ENCODE results near the gene PAQR9. TPM values are rescaled to one million over a fixed set of nuclear protein-coding genes. Genes with fewer than 3 reads are reported as not detected.
A peak's percentile ranks its signal among the peaks of the same experiment; 100 is the strongest.

PAQR9 gene, protein sequence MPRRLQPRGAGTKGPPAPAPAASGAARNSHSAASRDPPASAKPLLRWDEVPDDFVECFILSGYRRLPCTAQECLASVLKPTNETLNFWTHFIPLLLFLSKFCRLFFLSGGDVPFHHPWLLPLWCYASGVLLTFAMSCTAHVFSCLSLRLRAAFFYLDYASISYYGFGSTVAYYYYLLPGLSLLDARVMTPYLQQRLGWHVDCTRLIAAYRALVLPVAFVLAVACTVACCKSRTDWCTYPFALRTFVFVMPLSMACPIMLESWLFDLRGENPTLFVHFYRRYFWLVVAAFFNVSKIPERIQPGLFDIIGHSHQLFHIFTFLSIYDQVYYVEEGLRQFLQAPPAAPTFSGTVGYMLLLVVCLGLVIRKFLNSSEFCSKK
- not detected for total RNA-seq

DNA sequence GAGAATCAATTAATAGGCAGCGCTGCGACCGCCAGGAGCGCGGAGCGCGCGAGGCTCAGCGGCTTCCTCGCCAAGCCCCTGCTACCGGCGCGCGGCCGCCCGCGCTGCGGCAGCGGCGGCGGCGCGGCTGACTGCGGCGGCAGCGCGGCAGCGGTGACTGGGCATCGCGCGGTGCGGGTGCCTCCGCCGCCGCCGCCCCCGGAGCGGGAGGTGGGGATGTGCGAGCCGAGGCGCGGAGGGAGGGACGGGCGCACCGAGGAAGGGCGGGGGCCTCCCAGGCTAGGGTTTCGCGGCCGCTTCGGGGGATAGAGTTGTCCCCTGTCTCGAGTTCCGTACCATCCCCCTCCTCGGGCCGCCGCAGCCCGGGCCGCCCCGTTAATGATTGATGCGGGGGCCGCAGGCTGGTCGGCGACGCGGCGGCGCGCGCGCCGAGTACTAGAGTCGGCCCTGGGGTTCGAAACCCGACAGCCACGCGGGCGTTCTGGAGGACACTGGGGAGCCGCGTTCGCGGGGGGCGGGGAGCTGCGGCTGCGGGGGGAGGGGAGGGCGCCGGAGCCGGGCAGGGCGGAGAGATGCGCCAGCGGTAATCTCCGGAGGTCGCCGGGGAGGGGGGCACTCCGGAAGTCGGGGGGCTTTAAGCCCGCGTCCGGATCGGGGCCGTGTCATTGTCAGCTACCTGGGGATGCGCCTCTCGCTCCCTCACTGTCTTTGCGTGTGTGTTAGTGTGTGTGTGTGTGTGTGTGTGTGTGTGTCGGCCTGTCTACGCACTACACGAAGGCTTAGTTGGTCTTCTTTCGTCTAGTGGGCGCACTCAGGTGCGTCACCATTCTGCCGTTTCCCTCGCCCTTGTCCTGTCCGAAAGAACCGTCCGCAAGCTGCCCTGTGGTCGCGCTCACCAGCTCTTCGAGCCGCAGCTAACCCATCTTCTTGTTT is at the start of gene PAQR9:
Gene PAQR9, minus strand, starts transcription at position 159 of the 933 bp plus-strand sequence. CDS start 338 bp downstream, outside the sequence.
- peaks cover 72% of the 10 kb centered on the region for H3K27me3 Mint-ChIP-seq
- H3K9me3 Mint-ChIP-seq: no peaks in the 10 kb centered on the region
- H3K4me1 Mint-ChIP-seq: peaks cover 11% of the 10 kb centered on the region
- ChIA-PET CTCF (interaction anchor here (0.6 to 0.7 kb wide), 3 partner anchors 94 to 1959 kb away, joined by 3 to 5 read pairs (median 3); no protein-coding TSS in a partner anchor), POLR2A (no interaction called here)
- no peaks in the 10 kb centered on the region for H3K36me3 Mint-ChIP-seq (ENCODE audit: low read depth)
- H3K4me3 Mint-ChIP-seq: peak within 1 kb of the TSS; percentile 71
- DNase-seq: no peak
- H3K27ac Mint-ChIP-seq: peak within 1 kb of the TSS; percentile 48

- ChIA-PET CTCF (interaction anchor here (0.6 to 1.8 kb wide), 3 partner anchors 8 to 11 kb away, joined by 4 to 6 read pairs (median 5); partner anchors contain the start of gene U2SURP), POLR2A (interaction anchor here (0.7 kb wide), 1 partner anchor 10 kb away, joined by 3 read pairs; the partner anchor contains the start of gene U2SURP)
- Mint-ChIP-seq H3K27me3 (no peaks in the 10 kb centered on the region), H3K27ac (no peak overlapping the region), H3K36me3 (ENCODE audit: low read depth) (peaks cover 27% of the 10 kb centered on the region), H3K9me3 (no peaks in the 10 kb centered on the region), H3K4me1 (peaks cover 49% of the 10 kb centered on the region), H3K4me3 (no peak overlapping the region)
- no peak for DNase-seq
Observed at GRCh38 chr3:143011705-143012104, 48.2 kb upstream of the PAQR9 start.

- POLR2A ChIA-PET: interaction anchor here (0.5 kb wide), 1 partner anchor 8 kb away, joined by 3 read pairs; the partner anchor contains the start of gene U2SURP
Observed at GRCh38 chr3:143010024-143010423, 46.5 kb upstream of the PAQR9 start.

GRCh38 chr3:143004823-143005222 is 41.3 kb upstream of the PAQR9 start:
- peaks cover 7% of the 10 kb centered on the region for H3K36me3 Mint-ChIP-seq (ENCODE audit: low read depth)
- POLR2A ChIA-PET: interaction anchor here (0.7 kb wide), 1 partner anchor 565 kb away, joined by 3 read pairs; no protein-coding TSS in a partner anchor
- no peaks in the 10 kb centered on the region for H3K9me3 Mint-ChIP-seq
- CTCF ChIA-PET: no interaction called here
- H3K27ac Mint-ChIP-seq: peak overlapping the region; percentile 28
- H3K27me3 Mint-ChIP-seq: no peaks in the 10 kb centered on the region
- H3K4me1 Mint-ChIP-seq: peaks cover 61% of the 10 kb centered on the region
- H3K4me3 Mint-ChIP-seq: peak overlapping the region; percentile 14
- no peak for DNase-seq

More at GRCh38 chr3:143010024-143010423, 46.5 kb upstream of the PAQR9 start:
- Mint-ChIP-seq H3K9me3 (no peaks in the 10 kb centered on the region), H3K4me3 (no peak overlapping the region), H3K27ac (no peak overlapping the region), H3K36me3 (ENCODE audit: low read depth) (peaks cover 24% of the 10 kb centered on the region), H3K4me1 (peaks cover 64% of the 10 kb centered on the region), H3K27me3 (no peaks in the 10 kb centered on the region)
- CTCF ChIA-PET: interaction anchor here (1.1 to 1.8 kb wide), 2 partner anchors 9 to 181 kb away, joined by 3 to 6 read pairs; partner anchors contain the start of gene U2SURP
- no peak for DNase-seq

DNA sequence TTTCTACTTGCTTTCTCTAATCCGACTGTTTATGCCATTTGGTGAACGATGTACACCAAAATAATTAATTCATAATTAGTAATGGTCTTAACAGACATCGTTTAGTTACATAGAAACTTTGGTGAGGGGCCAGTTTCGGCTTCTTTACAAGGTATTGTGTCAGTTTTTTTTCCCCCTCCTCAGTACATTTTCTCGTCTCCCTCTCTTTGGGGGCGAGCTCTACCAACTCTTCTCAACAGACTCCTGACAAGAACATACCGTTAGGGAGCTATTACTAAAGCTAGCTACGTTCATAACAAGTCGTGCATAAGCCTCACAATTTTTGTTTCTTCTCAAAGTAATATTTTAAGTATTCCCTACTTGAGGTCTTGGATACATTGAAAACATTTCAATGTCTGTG is 39.3 kb upstream of the PAQR9 start:
- no peak for DNase-seq
- H3K9me3 Mint-ChIP-seq: no peaks in the 10 kb centered on the region
- ChIA-PET POLR2A (no interaction called here), CTCF (interaction anchor here (0.6 to 2.4 kb wide), 9 partner anchors 8 to 858 kb away, joined by 3 to 9 read pairs (median 3); no protein-coding TSS in a partner anchor)
- H3K36me3 Mint-ChIP-seq (ENCODE audit: low read depth): peaks cover 6% of the 10 kb centered on the region
- peak overlapping the region; percentile 89 for H3K4me3 Mint-ChIP-seq
- H3K27ac Mint-ChIP-seq: peak overlapping the region; percentile 99
- H3K27me3 Mint-ChIP-seq: peaks cover 4% of the 10 kb centered on the region
- peaks cover 48% of the 10 kb centered on the region for H3K4me1 Mint-ChIP-seq

DNA sequence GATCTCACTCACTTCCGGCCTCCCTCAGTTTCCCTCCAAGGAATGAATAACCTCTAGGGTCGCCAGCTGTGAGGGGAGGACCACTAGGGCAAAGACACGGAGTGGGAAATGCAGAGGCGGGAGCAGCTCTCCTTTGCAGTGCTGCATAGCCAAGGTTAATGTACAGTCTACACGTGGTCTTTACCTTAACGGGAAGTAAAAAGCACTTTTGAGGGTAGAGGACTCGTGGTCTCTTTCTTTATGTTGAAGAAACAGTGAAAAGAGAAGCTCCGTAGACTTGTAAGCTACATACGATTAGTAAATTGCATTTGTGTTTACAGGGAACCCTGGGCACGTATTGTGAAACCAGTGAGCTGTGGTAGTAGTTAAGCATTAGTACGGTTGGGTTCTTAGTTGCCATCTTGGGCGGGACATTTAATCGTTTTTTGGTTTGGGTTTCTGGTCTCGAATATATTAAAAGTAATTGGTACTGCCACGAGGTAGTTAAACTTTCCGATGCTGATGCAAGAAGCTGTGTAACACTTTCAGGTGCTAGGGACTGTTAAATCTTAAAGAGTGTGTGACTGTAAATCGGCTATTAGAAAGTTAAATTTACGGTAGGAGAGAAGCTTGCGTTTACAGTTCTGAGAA is 38.7 kb upstream of the PAQR9 start:
- peaks cover 46% of the 10 kb centered on the region for H3K4me1 Mint-ChIP-seq
- ChIA-PET CTCF (interaction anchor here (0.6 to 2.4 kb wide), 11 partner anchors 9 to 857 kb away, joined by 3 to 9 read pairs (median 3); no protein-coding TSS in a partner anchor), POLR2A (no interaction called here)
- peaks cover 4% of the 10 kb centered on the region for H3K36me3 Mint-ChIP-seq (ENCODE audit: low read depth)
- peak; percentile 22 for DNase-seq
- H3K9me3 Mint-ChIP-seq: no peaks in the 10 kb centered on the region
- H3K27ac Mint-ChIP-seq: peak overlapping the region; percentile 99
- H3K4me3 Mint-ChIP-seq: peak overlapping the region; percentile 89
- H3K27me3 Mint-ChIP-seq: peaks cover 4% of the 10 kb centered on the region

DNA sequence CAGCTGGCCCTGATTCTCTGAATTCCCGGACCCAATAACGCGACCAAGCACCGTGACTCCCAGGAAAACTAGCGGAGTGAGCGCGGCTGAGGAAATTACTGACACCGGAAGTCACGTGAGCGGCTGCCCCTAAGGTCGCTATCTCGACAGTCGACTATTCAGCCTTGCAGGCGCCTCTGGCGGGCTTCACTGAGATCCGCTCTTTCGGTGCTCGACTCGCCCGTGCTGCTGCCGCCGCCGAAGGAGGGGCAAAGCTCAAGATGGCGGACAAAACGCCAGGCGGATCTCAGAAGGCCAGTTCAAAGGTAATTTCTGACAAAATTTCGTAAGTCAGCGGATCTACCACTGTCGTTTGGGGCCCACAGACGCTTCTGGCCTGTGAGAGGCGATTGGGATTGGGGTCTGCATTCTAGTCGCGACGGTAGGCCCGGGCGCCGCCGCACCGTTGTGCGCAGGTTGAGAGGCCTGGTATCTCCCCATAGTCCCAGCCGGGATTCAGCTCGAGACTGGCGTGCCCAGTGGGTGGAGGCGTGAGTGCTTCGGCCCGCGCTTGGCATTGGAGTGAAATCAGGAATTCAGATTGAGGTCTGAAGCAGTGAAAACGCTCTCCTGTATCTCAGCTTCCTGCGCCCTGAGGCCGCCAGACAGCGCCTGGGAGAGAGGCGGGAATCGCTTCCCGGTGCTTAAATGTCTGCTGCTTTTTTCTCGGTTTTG is 38.1 kb upstream of the PAQR9 start, which contains the start of gene U2SURP:
Gene U2SURP, plus strand, starts transcription at position 202 of the 714 bp plus-strand sequence. Its CDS starts 59 bp downstream, at position 261.
- H3K27me3 Mint-ChIP-seq: peaks cover 4% of the 10 kb centered on the region
- H3K4me1 Mint-ChIP-seq: peaks cover 40% of the 10 kb centered on the region
- H3K9me3 Mint-ChIP-seq: no peaks in the 10 kb centered on the region
- POLR2A ChIA-PET: interaction anchor here (0.6 to 1.1 kb wide), 6 partner anchors 9 to 423 kb away, joined by 3 to 5 read pairs (median 4); partner anchors contain the start of gene ATR
- peak; percentile 95 for DNase-seq
- CTCF ChIA-PET: interaction anchor here (0.8 to 2.4 kb wide), 10 partner anchors 9 to 148 kb away, joined by 3 to 9 read pairs (median 3); no protein-coding TSS in a partner anchor
- peak within 1 kb of the TSS; percentile 89 for H3K4me3 Mint-ChIP-seq
- H3K27ac Mint-ChIP-seq: peak within 1 kb of the TSS; percentile 99
- peaks cover 4% of the 10 kb centered on the region for H3K36me3 Mint-ChIP-seq (ENCODE audit: low read depth)

- DNase-seq: peak; percentile 71
- Mint-ChIP-seq H3K27me3 (peaks cover 4% of the 10 kb centered on the region), H3K9me3 (no peaks in the 10 kb centered on the region), H3K27ac (peak overlapping the region; percentile 99), H3K4me3 (peak overlapping the region; percentile 89), H3K4me1 (peaks cover 34% of the 10 kb centered on the region), H3K36me3 (ENCODE audit: low read depth) (peaks cover 4% of the 10 kb centered on the region)
- ChIA-PET CTCF (interaction anchor here (0.8 to 2.4 kb wide), 5 partner anchors 10 to 53 kb away, joined by 3 to 9 read pairs (median 3); no protein-coding TSS in a partner anchor), POLR2A (interaction anchor here (0.6 to 1.1 kb wide), 5 partner anchors 10 to 422 kb away, joined by 3 to 5 read pairs (median 4); partner anchors contain the start of gene ATR)
Observed at GRCh38 chr3:143001034-143001368, 37.5 kb upstream of the PAQR9 start.

- Mint-ChIP-seq H3K4me3 (peak overlapping the region; percentile 89), H3K27ac (peak overlapping the region; percentile 99), H3K9me3 (no peaks in the 10 kb centered on the region), H3K4me1 (peaks cover 31% of the 10 kb centered on the region), H3K36me3 (ENCODE audit: low read depth) (peaks cover 4% of the 10 kb centered on the region), H3K27me3 (peaks cover 4% of the 10 kb centered on the region)
- ChIA-PET POLR2A (interaction anchor here (0.6 to 1.1 kb wide), 3 partner anchors 55 to 422 kb away, joined by 4 to 5 read pairs (median 4); partner anchors contain the start of gene ATR), CTCF (interaction anchor here (0.9 to 1.1 kb wide), 2 partner anchors 10 to 16 kb away, joined by 3 to 6 read pairs; no protein-coding TSS in a partner anchor)
- no peak for DNase-seq
Observed at GRCh38 chr3:143000528-143000927, 37.1 kb upstream of the PAQR9 start.

- peaks cover 25% of the 10 kb centered on the region for H3K4me1 Mint-ChIP-seq
- POLR2A ChIA-PET: no interaction called here
- no peaks in the 10 kb centered on the region for H3K9me3 Mint-ChIP-seq
- peak overlapping the region; percentile 89 for H3K4me3 Mint-ChIP-seq
- H3K27ac Mint-ChIP-seq: no peak overlapping the region
- peaks cover 4% of the 10 kb centered on the region for H3K36me3 Mint-ChIP-seq (ENCODE audit: low read depth)
- CTCF ChIA-PET: no interaction called here
- H3K27me3 Mint-ChIP-seq: peaks cover 4% of the 10 kb centered on the region
- no peak for DNase-seq
Observed at GRCh38 chr3:142999881-143000280, 36.4 kb upstream of the PAQR9 start.

- H3K36me3 Mint-ChIP-seq (ENCODE audit: low read depth): peaks cover 4% of the 10 kb centered on the region
- peaks cover 9% of the 10 kb centered on the region for H3K27me3 Mint-ChIP-seq
- POLR2A ChIA-PET: no interaction called here
- no peak overlapping the region for H3K27ac Mint-ChIP-seq
- H3K4me1 Mint-ChIP-seq: peaks cover 23% of the 10 kb centered on the region
- CTCF ChIA-PET: no interaction called here
- H3K4me3 Mint-ChIP-seq: no peak overlapping the region
- H3K9me3 Mint-ChIP-seq: no peaks in the 10 kb centered on the region
- no peak for DNase-seq
Observed at GRCh38 chr3:142998439-142998838, 35.0 kb upstream of the PAQR9 start.

Data from activated CD4-positive, alpha-beta T cell treated with anti-CD3 and anti-CD28 coated beads, Interleukin-2, amount 10 ng/mL, durations not matched to agents 7 days and 5 days (primary cell).